ENCODE results near the gene RXFP4. TPM values are rescaled to one million over a fixed set of nuclear protein-coding genes. Genes with fewer than 3 reads are reported as not detected.

RXFP4 gene
- polyA plus RNA-seq, 2 of the 4 experiments (the other 2 are of a cell fraction) = 0.06 to 0.12 TPM

- peaks cover 18% of the 10 kb centered on the region for H3K4me1 ChIP-seq
- ATAC-seq (no peak), FAIRE-seq (no peak), DNase-seq (ENCODE audit: low read depth in 1 of 2, low spot score in 1 of 2) (no peak)
- H3K4me2 ChIP-seq = no peak overlapping the region
- TF ChIP-seq RAD21 (conservative IDR thresholded peaks at IDR 0.05 in 1 of 2, IDR thresholded peaks at IDR 0.05 in 1 of 2) = no peak
- ChIA-PET POLR2A (interaction anchor here (0.5 kb wide), 1 partner anchor 648 kb away, joined by 3 read pairs; no protein-coding TSS in a partner anchor), CTCF (interaction anchor here (0.6 to 1.8 kb wide), 6 partner anchors 13 to 169 kb away, joined by 3 to 8 read pairs (median 4); no protein-coding TSS in a partner anchor)
- WGBS (ENCODE audit: missing lambda C conversion rate) = 98% methylated on average over 1 of the region's 1 CpG
- no peaks in the 10 kb centered on the region for H3K9me3 ChIP-seq
- H3K27ac ChIP-seq = no peak overlapping the region
- no peak overlapping the region for H3K4me3 ChIP-seq
Observed at GRCh38 chr1:155897746-155898145, 43.7 kb upstream of the RXFP4 start.

- Histone ChIP-seq H3K4me3 (no peak overlapping the region), H3K4me2 (no peak overlapping the region), H3K27ac (no peak overlapping the region), H3K9me3 (no peaks in the 10 kb centered on the region), H3K4me1 (peaks cover 6% of the 10 kb centered on the region)
- FAIRE-seq (no peak), ATAC-seq (no peak), DNase-seq (ENCODE audit: low read depth in 1 of 2, low spot score in 1 of 2) (no peak)
- WGBS (ENCODE audit: missing lambda C conversion rate) = 85% methylated on average over 2 of the region's 2 CpGs
- CTCF ChIA-PET = interaction anchor here (0.5 to 1.8 kb wide), 9 partner anchors 14 to 116 kb away, joined by 3 to 8 read pairs (median 3); no protein-coding TSS in a partner anchor
- TF ChIP-seq ZFP36 (IDR thresholded peaks at IDR 0.05; ENCODE audit: borderline replicate concordance, partially characterized antibody) (no peak), CHD4 (IDR thresholded peaks at IDR 0.05; ENCODE audit: borderline replicate concordance) (no peak), USF2 (IDR thresholded peaks at IDR 0.05) (no peak), FOSB (CRISPR knock-in tag; IDR thresholded peaks at IDR 0.05) (no peak), CBX2 (IDR thresholded peaks at IDR 0.05; ENCODE audit: borderline replicate concordance, low read depth) (no peak), HDAC2 (IDR thresholded peaks at IDR 0.05) (no peak), RCOR1 (IDR thresholded peaks at IDR 0.05; ENCODE audit: low read depth, low read length) (no peak), ZC3H11A (IDR thresholded peaks at IDR 0.05) (no peak), SREBF2 (IDR thresholded peaks at IDR 0.05) (no peak), ZNF302 (CRISPR knock-in tag; IDR thresholded peaks at IDR 0.05) (no peak), CHD2 (IDR thresholded peaks at IDR 0.05; ENCODE audit: low read length, partially characterized antibody) (no peak), NPAS2 (CRISPR knock-in tag; IDR thresholded peaks at IDR 0.05; ENCODE audit: borderline replicate concordance) (no peak)
- POLR2A ChIA-PET = no interaction called here
Observed at GRCh38 chr1:155898888-155899287, 42.5 kb upstream of the RXFP4 start.

GRCh38 chr1:155899683-155900082 lies 41.8 kb upstream of the RXFP4 start:
- WGBS (ENCODE audit: missing lambda C conversion rate) = 96% methylated on average over 2 of the region's 2 CpGs
- DNase-seq (ENCODE audit: low read depth in 1 of 2, low spot score in 1 of 2) (no peak), ATAC-seq (no peak), FAIRE-seq (no peak)
- CTCF ChIA-PET = interaction anchor here (0.6 to 1.8 kb wide), 6 partner anchors 9 to 117 kb away, joined by 3 to 8 read pairs (median 4); no protein-coding TSS in a partner anchor
- no peaks in the 10 kb centered on the region for H3K9me3 ChIP-seq
- H3K27ac ChIP-seq = no peak overlapping the region
- no peak overlapping the region for H3K4me2 ChIP-seq
- no peak overlapping the region for H3K4me3 ChIP-seq
- POLR2A ChIA-PET = no interaction called here
- H3K4me1 ChIP-seq = no peaks in the 10 kb centered on the region
- TF ChIP-seq CBX8 (IDR thresholded peaks at IDR 0.05) (no peak), JUNB (IDR thresholded peaks at IDR 0.05) (no peak), NPAS2 (CRISPR knock-in tag; IDR thresholded peaks at IDR 0.05; ENCODE audit: borderline replicate concordance) (no peak), CTCF (IDR thresholded peaks at IDR 0.05) (no peak), NFE2L2 (conservative IDR thresholded peaks at IDR 0.05; ENCODE audit: low read length) (no peak), EP300 (IDR thresholded peaks at IDR 0.05) (no peak), CBX2 (IDR thresholded peaks at IDR 0.05; ENCODE audit: borderline replicate concordance, low read depth) (no peak), ESRRA (IDR thresholded peaks at IDR 0.05; ENCODE audit: borderline replicate concordance, low read length) (no peak), TFCP2L1 (CRISPR knock-in tag; IDR thresholded peaks at IDR 0.05) (no peak), NR3C1 (IDR thresholded peaks at IDR 0.05) (no peak), ZFP36 (IDR thresholded peaks at IDR 0.05; ENCODE audit: borderline replicate concordance, partially characterized antibody) (no peak), HEYL (CRISPR knock-in tag; IDR thresholded peaks at IDR 0.05) (no peak), USF2 (IDR thresholded peaks at IDR 0.05) (no peak), RNF2 (IDR thresholded peaks at IDR 0.05; ENCODE audit: borderline replicate concordance, low read depth) (no peak), MAX (IDR thresholded peaks at IDR 0.05) (no peak), MYC (IDR thresholded peaks at IDR 0.05; ENCODE audit: borderline replicate concordance, low read length) (no peak), POLR2AphosphoS2 (conservative IDR thresholded peaks at IDR 0.05; ENCODE audit: low read length) (no peak), REST (IDR thresholded peaks at IDR 0.05) (no peak), ZSCAN20 (CRISPR knock-in tag; IDR thresholded peaks at IDR 0.05) (no peak)
